DOHH2 (cell line): ENCODE measurements around the gene TEKTIP1.

ENCODE experiments used
- CTCF ChIP-seq: fragments of 200-600 bp; sonication (generic); IDR thresholded peaks from one replicate; pipeline ENCODE4 v1.5.1; 2014; ENCODE audit warnings: antibody characterized with exemption, mild to moderate bottlenecking, low read depth, low read length; ENCODE audit not compliant: poor library complexity, severe bottlenecking
- EZH2phosphoT487 ChIP-seq: fragments of 200-600 bp; sonication (generic); IDR thresholded peaks from 2 replicates; pipeline ENCODE4 v1.6.1; 2017; ENCODE audit warnings: borderline replicate concordance, mild to moderate bottlenecking, antibody characterized with exemption, low read length, moderate library complexity, mixed read lengths

DNA sequence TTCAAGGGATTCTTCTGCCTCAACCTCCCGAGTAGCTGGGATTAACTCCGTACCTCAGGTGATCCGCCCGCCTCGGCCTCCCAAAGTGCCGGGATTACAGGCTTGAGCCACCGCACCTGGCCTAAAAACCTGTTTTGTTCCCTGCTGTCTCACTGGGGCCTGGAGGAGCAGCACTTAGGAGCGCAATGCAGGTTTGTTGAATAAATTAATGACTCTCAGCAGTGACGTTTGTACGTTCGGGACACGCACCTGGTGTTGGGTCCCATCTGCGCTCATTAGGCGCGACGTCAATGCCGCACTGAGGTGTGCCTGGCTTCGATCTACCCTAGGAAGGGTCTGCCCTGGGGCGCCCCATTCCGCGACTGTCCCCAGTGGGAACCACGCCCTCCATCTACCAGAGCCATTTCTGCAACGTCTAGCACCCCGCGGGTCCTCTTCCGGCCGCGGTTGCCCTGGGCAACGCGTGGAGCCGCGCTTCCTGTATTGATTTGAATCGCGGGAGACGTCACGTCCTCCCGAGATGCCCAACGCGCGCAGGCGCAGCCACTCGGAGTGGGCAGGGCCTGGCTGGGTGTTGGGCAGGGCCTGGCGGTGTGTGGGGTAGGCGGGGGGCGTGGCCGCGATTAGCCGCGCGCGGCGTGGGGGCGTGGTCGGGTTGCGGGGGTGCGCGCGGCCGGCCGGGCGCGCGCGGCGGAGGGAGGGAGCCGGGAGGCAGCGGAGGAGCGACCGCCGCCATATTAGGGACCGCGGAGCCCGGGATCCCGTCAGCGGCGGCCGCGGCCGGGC lies 33.2 kb upstream of the TEKTIP1 start, which contains the start of gene FZR1:
- TF ChIP-seq CTCF: no peak
- TF ChIP-seq EZH2phosphoT487: no peak
